IMR-90 (cell line): ENCODE results near the gene SLC6A20. TPM values are rescaled to one million over a fixed set of nuclear protein-coding genes. Genes with fewer than 3 reads are reported as not detected.
"Not testable (repeated sequence)": the region's sequence is repeated elsewhere in the genome, so short reads cannot be mapped to it uniquely, and the experiment has no call there.

Source experiments
- ATAC-seq: fragments of 200-7000 bp; cut with Tn5 transposase; 2 replicates; pipeline ENCODE4 v1.9.1; 2020; ENCODE audit warnings: low read depth, mild to moderate bottlenecking, moderate library complexity
- BruUV-seq: library from RNA; stranded (reverse); fragments of 400-500 nt; replicated peaks from 2 replicates; lab custom pipeline; 2021; lab: Mats Ljungman, UMichigan
- CTCF ChIA-PET: fragments of 300-600 bp; formaldehyde crosslinking; extraction: SDS; loops from one replicate; lab custom pipeline; 2021; ENCODE audit warnings: antibody characterized with exemption; lab: Yijun Ruan, JAX
- POLR2A ChIA-PET: fragments of 300-600 bp; sonication (Branson Sonifier 250); formaldehyde crosslinking; loops from one replicate; lab custom pipeline; 2022; ENCODE audit warnings: antibody characterized with exemption; ENCODE audit not compliant: unreplicated experiment; lab: Charles Lee
- DNase-seq: peaks from one replicate; pipeline ENCODE4 v3.0.0; 2013
- H2AFZ ChIP-seq: replicated peaks from 2 replicates; pipeline ENCODE3; 2013; ENCODE audit warnings: low read length, mild to moderate bottlenecking; ENCODE audit not compliant: poor library complexity
- H2AK5ac ChIP-seq: 2 replicates; pipeline ENCODE4 v1.6.1; 2013; ENCODE audit warnings: low read depth, low read length, inconsistent platforms
- H2AK9ac ChIP-seq: replicated peaks from 2 replicates; pipeline ENCODE3; 2013; ENCODE audit warnings: mild to moderate bottlenecking, low read depth, low read length, moderate library complexity; ENCODE audit not compliant: poor library complexity
- H2BK120ac ChIP-seq: 2 replicates; pipeline ENCODE4 v1.6.1; 2013; ENCODE audit warnings: low read depth, low read length, inconsistent platforms
- H2BK15ac ChIP-seq: 3 replicates; pipeline ENCODE4 v1.6.1; 2013; ENCODE audit warnings: low read depth, low read length, inconsistent platforms
- H2BK20ac ChIP-seq: 2 replicates; pipeline ENCODE4 v1.6.1; 2013; ENCODE audit warnings: low read depth, mild to moderate bottlenecking, inconsistent platforms, low read length, moderate library complexity
- H2BK5ac ChIP-seq: 2 replicates; pipeline ENCODE4 v1.6.1; 2013; ENCODE audit warnings: mild to moderate bottlenecking, low read depth, low read length, inconsistent platforms; ENCODE audit not compliant: poor library complexity, severe bottlenecking
- H3K14ac ChIP-seq: replicated peaks from 2 replicates; pipeline ENCODE4 v1.6.1; 2013; ENCODE audit warnings: low read depth, low read length, inconsistent platforms
- H3K18ac ChIP-seq: 2 replicates; pipeline ENCODE4 v1.6.1; 2013; ENCODE audit warnings: low read depth, low read length, control low read depth
- H3K23ac ChIP-seq: 2 replicates; pipeline ENCODE4 v1.6.1; 2013; ENCODE audit warnings: low read depth, low read length, inconsistent platforms
- H3K27ac ChIP-seq: 2 replicates; pipeline ENCODE4 v1.5.1; 2013; ENCODE audit warnings: mild to moderate bottlenecking, control low read depth, low read length; ENCODE audit not compliant: insufficient read depth
- H3K27me3 ChIP-seq: 2 replicates; pipeline ENCODE4 v1.6.1; 2013; ENCODE audit warnings: low read length; ENCODE audit not compliant: control insufficient read depth, insufficient read depth
- H3K36me3 ChIP-seq: 2 replicates; pipeline ENCODE4 v1.6.1; 2013; ENCODE audit warnings: low read length, mixed read lengths; ENCODE audit not compliant: control insufficient read depth, insufficient read depth
- H3K4ac ChIP-seq: 2 replicates; pipeline ENCODE4 v1.6.1; 2013; ENCODE audit warnings: low read depth, low read length, inconsistent platforms
- H3K4me1 ChIP-seq: 2 replicates; pipeline ENCODE4 v1.6.1; 2013; ENCODE audit warnings: low read length, mixed read lengths; ENCODE audit not compliant: control insufficient read depth, insufficient read depth
- H3K4me2 ChIP-seq: 2 replicates; pipeline ENCODE4 v1.6.1; 2013; ENCODE audit warnings: low read depth, mild to moderate bottlenecking, control low read depth, low read length, moderate library complexity
- H3K4me3 ChIP-seq: 2 replicates; pipeline ENCODE4 v1.5.1; 2013; ENCODE audit warnings: low read depth, mild to moderate bottlenecking, control low read depth, low read length, moderate library complexity; ENCODE audit not compliant: insufficient read depth
- H3K56ac ChIP-seq: 2 replicates; pipeline ENCODE4 v1.6.1; 2013; ENCODE audit warnings: low read length, inconsistent platforms; ENCODE audit not compliant: insufficient read depth; ENCODE audit errors: extremely low read depth
- H3K79me1 ChIP-seq, 2 experiments: 2 replicates each; pipeline ENCODE4 v1.6.1; 2013; ENCODE audit warnings: low read length in 2 of 2, inconsistent platforms in 1 of 2, low read depth in 1 of 2
- H3K9ac ChIP-seq: 2 replicates; pipeline ENCODE4 v1.6.1; 2013; ENCODE audit warnings: low read depth, low read length, control low read depth
- H3K9me1 ChIP-seq: 2 replicates; pipeline ENCODE4 v1.6.1; 2013; ENCODE audit warnings: low read length, inconsistent platforms; ENCODE audit not compliant: insufficient read depth
- H3K9me3 ChIP-seq: 2 replicates; pipeline ENCODE4 v1.6.1; 2013; ENCODE audit warnings: low read length; ENCODE audit not compliant: control insufficient read depth, insufficient read depth
- H4K20me1 ChIP-seq: 2 replicates; pipeline ENCODE4 v1.6.1; 2013; ENCODE audit warnings: low read length, inconsistent platforms; ENCODE audit not compliant: insufficient read depth
- H4K5ac ChIP-seq: 2 replicates; pipeline ENCODE4 v1.6.1; 2013; ENCODE audit warnings: mild to moderate bottlenecking, low read depth, low read length, control low read depth
- H4K8ac ChIP-seq, 2 experiments: 2 replicates each; pipeline ENCODE4 v1.6.1; 2013; ENCODE audit warnings: low read depth in 2 of 2, low read length in 2 of 2, control low read depth in 1 of 2, inconsistent platforms in 1 of 2
- H4K91ac ChIP-seq: 2 replicates; pipeline ENCODE4 v1.6.1; 2013; ENCODE audit warnings: low read depth, low read length, inconsistent platforms; ENCODE audit not compliant: insufficient read depth
- WGBS, 2 experiments: methylation state at CpG; one replicate each; pipeline versions ENCODE4 v1.1.5 to v1.1.7; 2013; ENCODE audit warnings: missing lambda C conversion rate in 2 of 2; ENCODE audit not compliant: insufficient read length in 1 of 2; ENCODE audit errors: extremely low coverage in 2 of 2; 5-methylcytosine and 5-hydroxymethylcytosine counted together
- dilution Hi-C: fragments of 300-500 bp; cut with HindIII; formaldehyde crosslinking; loops from one replicate; pipeline ENCODE4 v1.14.3; 2018; ENCODE audit warnings: low sequenced_read_pairs; ENCODE audit not compliant: unreplicated experiment
- in situ Hi-C: fragments of 300-500 bp; cut with MboI; formaldehyde crosslinking; loops from 3 replicates; pipeline ENCODE4 v1.14.3; 2019; ENCODE audit warnings: low sequenced_read_pairs, inconsistent platforms, mixed read lengths
- intact Hi-C: fragments of 100-400 bp; cut with micrococcal nuclease; formaldehyde crosslinking; loops from 2 replicates; pipeline ENCODE4 v1.10.0; 2022
- polyA plus RNA-seq, 3 experiments: library from polyadenylated mRNA; depleted of rRNA; stranded (reverse); fragments of >200 nt; gene quantifications; 2 replicates each; pipeline ENCODE4 v1.2.3, GENCODE V29; 2012; ENCODE audit warnings: low replicate concordance in 1 of 3
- total RNA-seq: library from RNA; depleted of rRNA; stranded (reverse); fragments of >200 nt; gene quantifications from 2 replicates; pipeline ENCODE4 v1.2.3, GENCODE V29; 2012

SLC6A20 gene
- total and polyA plus RNA-seq, 2 of the 4 experiments (the other 2 are of a cell fraction) = not detected

DNA sequence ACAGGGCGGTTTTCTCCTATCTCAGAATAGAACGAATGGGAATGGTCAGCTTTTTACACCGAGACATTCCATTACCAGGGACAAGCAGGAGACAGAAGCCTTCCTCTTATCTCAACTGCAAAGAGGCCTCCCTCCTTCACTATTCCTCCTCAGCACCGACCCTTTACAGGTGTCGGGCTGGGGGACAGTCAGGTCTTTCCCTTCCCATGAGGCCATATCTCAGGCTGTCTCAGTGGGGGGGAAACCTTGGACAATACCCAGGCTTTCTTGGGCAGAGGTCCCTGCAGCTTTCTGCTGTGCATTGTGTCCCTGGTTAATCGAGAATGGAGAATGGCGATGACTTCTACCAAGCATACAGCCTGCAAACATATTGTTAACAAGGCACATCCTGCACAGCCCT, 39.2 kb downstream of the SLC6A20 start:
- H2AK9ac ChIP-seq, ATAC-seq, in situ Hi-C loops, H4K5ac ChIP-seq, H3K23ac ChIP-seq, H3K9me3 ChIP-seq, H3K27ac ChIP-seq, H3K56ac ChIP-seq, H4K91ac ChIP-seq, H3K4me3 ChIP-seq, H2AK5ac ChIP-seq, H3K18ac ChIP-seq, CTCF ChIA-PET, H4K8ac ChIP-seq, DNase-seq, H2BK5ac ChIP-seq, H3K14ac ChIP-seq, H2BK20ac ChIP-seq, H3K9me1 ChIP-seq, H2BK15ac ChIP-seq, H3K9ac ChIP-seq, H3K79me1 ChIP-seq, H2AFZ ChIP-seq, intact Hi-C loops, H3K4ac ChIP-seq, H3K4me2 ChIP-seq, H3K4me1 ChIP-seq, H2BK120ac ChIP-seq, H4K20me1 ChIP-seq, H3K36me3 ChIP-seq, BruUV-seq, POLR2A ChIA-PET, dilution Hi-C loops: not testable (repeated sequence)
- H3K27me3 ChIP-seq = peaks cover 11% of the 10 kb centered on the region
- no CpG with 5 or more reads among the region's 7 CpGs for WGBS, 2 experiments
